HCT116 (cell line): ENCODE measurements around the gene ZBED3. TPM values are rescaled to one million over a fixed set of nuclear protein-coding genes. Genes with fewer than 3 reads are reported as not detected.

ENCODE experiments used
- ATAC-seq: fragments of 200-7000 bp; cut with Tn5 transposase; 2 replicates; pipeline ENCODE4 v1.9.1; 2020; ENCODE audit warnings: mild to moderate bottlenecking, moderate library complexity
- BruUV-seq: library from RNA; stranded (reverse); fragments of 400-500 nt; replicated peaks from 2 replicates; lab custom pipeline; 2021; lab: Mats Ljungman, UMichigan
- CTCF ChIA-PET: fragments of 300-600 bp; sonication (Branson Sonifier 250); formaldehyde crosslinking; loops from one replicate; lab custom pipeline; 2021; ENCODE audit warnings: antibody characterized with exemption; lab: Charles Lee
- POLR2A ChIA-PET: fragments of 300-600, 350-600 bp; sonication (Branson Sonifier 250); formaldehyde crosslinking; loops from one replicate; lab custom pipeline; 2021; ENCODE audit warnings: antibody characterized with exemption; lab: Charles Lee
- RAD21 ChIA-PET, 2 experiments: fragments of 300-600 bp; sonication (Branson Sonifier 250); formaldehyde crosslinking; loops; one replicate each; lab custom pipeline; 2023; ENCODE audit warnings: low total read pairs in 2 of 2; ENCODE audit not compliant: uncharacterized antibody in 2 of 2, unreplicated experiment in 2 of 2, low non-redundant PET in 1 of 2; lab: Charles Lee
- DNase-seq: peaks from one replicate; pipeline ENCODE4 v3.0.0-alpha.2; 2010; ENCODE audit warnings: low read depth, low spot score
- H2AFZ ChIP-seq: fragments of 200-600 bp; shearing (Covaris generic), sonication (generic); 2 replicates; pipeline ENCODE4 v1.6.1; 2017; ENCODE audit warnings: low read depth, mixed run types, mixed read lengths, antibody characterized with exemption, low read length; ENCODE audit not compliant: poor library complexity, severe bottlenecking
- H3K27ac ChIP-seq: 2 replicates; pipeline ENCODE4 v1.5.1; 2012; ENCODE audit warnings: low read depth, low read length
- H3K27me3 ChIP-seq: fragments of 200-600 bp; sonication (generic); 2 replicates; pipeline ENCODE4 v1.6.1; 2016; ENCODE audit warnings: mixed run types, low read length, mixed read lengths; ENCODE audit not compliant: insufficient read depth
- H3K36me3 ChIP-seq, 2 experiments: fragments of 200-500 bp in 1 of 2; fragments of 200-600 bp in 1 of 2; sonication (Bioruptor generic) in 1 of 2; sonication (generic) in 1 of 2; 2 replicates each; pipeline versions ENCODE4 v1.5.1 to v1.6.1; 2014 to 2016; ENCODE audit warnings: low read length in 2 of 2, inconsistent platforms in 1 of 2, mixed read lengths in 1 of 2, mixed run types in 1 of 2; ENCODE audit not compliant: insufficient read depth in 2 of 2, control insufficient read depth in 1 of 2
- H3K4me1 ChIP-seq, 2 experiments: fragments of 200-600 bp in 1 of 2; sonication (generic) in 1 of 2; 2 replicates each; pipeline versions ENCODE4 v1.5.1 to v1.6.1; 2012 to 2017; ENCODE audit warnings: low read length in 2 of 2, inconsistent platforms in 1 of 2, mild to moderate bottlenecking in 1 of 2, mixed read lengths in 1 of 2, mixed run types in 1 of 2, moderate library complexity in 1 of 2; ENCODE audit not compliant: insufficient read depth in 2 of 2, control insufficient read depth in 1 of 2
- H3K4me2 ChIP-seq: fragments of 200-600 bp; sonication (generic); 2 replicates; pipeline ENCODE4 v1.6.1; 2017; ENCODE audit warnings: mixed run types, low read length, mixed read lengths
- H3K4me3 ChIP-seq, 2 experiments: fragments of 200-600 bp in 1 of 2; sonication (generic) in 1 of 2; replicated peaks in 1 of 2; 2 replicates each; pipeline ENCODE4 v1.5.1; 2011 to 2016; ENCODE audit warnings: low read length in 2 of 2, control low read depth in 1 of 2, low read depth in 1 of 2, mild to moderate bottlenecking in 1 of 2, mixed read lengths in 1 of 2, mixed run types in 1 of 2
- H3K79me2 ChIP-seq: fragments of 200-600 bp; sonication (generic); 2 replicates; pipeline ENCODE4 v1.6.1; 2017; ENCODE audit warnings: mild to moderate bottlenecking, mixed run types, low read length, moderate library complexity, mixed read lengths; ENCODE audit not compliant: insufficient read depth
- H3K9ac ChIP-seq: fragments of 200-600 bp; sonication (generic); 2 replicates; pipeline ENCODE4 v1.6.1; 2016; ENCODE audit warnings: low read length, mixed read lengths
- H3K9me2 ChIP-seq: fragments of 200-600 bp; sonication (generic), shearing (Covaris generic); 2 replicates; pipeline ENCODE4 v1.6.1; 2017; ENCODE audit warnings: mixed run types, mild to moderate bottlenecking, moderate library complexity; ENCODE audit not compliant: insufficient read depth
- H3K9me3 ChIP-seq, 2 experiments: fragments of 200-500 bp in 1 of 2; fragments of 200-600 bp in 1 of 2; sonication (Bioruptor generic) in 1 of 2; sonication (generic) in 1 of 2; 2 replicates each; pipeline ENCODE4 v1.6.1; 2014 to 2017; ENCODE audit warnings: low read length in 2 of 2, mixed read lengths in 2 of 2, inconsistent platforms in 1 of 2, low read depth in 1 of 2, mild to moderate bottlenecking in 1 of 2, mixed run types in 1 of 2, moderate library complexity in 1 of 2; ENCODE audit not compliant: control insufficient read depth in 1 of 2, insufficient read depth in 1 of 2
- H4K20me1 ChIP-seq: fragments of 200-600 bp; sonication (generic), shearing (Covaris generic); 2 replicates; pipeline ENCODE4 v1.6.1; 2017; ENCODE audit warnings: mixed run types, mild to moderate bottlenecking, moderate library complexity; ENCODE audit not compliant: insufficient read depth
- JUND ChIP-seq: IDR thresholded peaks from 2 replicates; pipeline ENCODE4 v1.6.1; 2012
- ZFX ChIP-seq: fragments of 450-650 bp; IDR thresholded peaks from 2 replicates; pipeline ENCODE4 v1.6.1; 2017
- ZNF274 ChIP-seq: fragments of 200-500 bp; sonication (Bioruptor generic); IDR thresholded peaks from 2 replicates; pipeline ENCODE4 v1.6.1; 2014; ENCODE audit warnings: mild to moderate bottlenecking, low read depth, low read length, inconsistent platforms
- intact Hi-C: fragments of 100-400 bp; cut with micrococcal nuclease; formaldehyde crosslinking; loops from 2 replicates; pipeline ENCODE4 v1.10.0; 2022
- total RNA-seq: library from RNA; stranded (reverse); gene quantifications from one replicate; pipeline ENCODE4 v1.2.1, GENCODE V29; 2021; ENCODE audit not compliant: unreplicated experiment
- TF ChIP-seq, protein P1 (sequence below): IDR thresholded peaks from 2 replicates; pipeline ENCODE4 v1.6.1; 2011; ENCODE audit warnings: mild to moderate bottlenecking, low read length, moderate library complexity; ENCODE audit not compliant: insufficient replicate concordance; ENCODE audit errors: extremely low read depth
- TF ChIP-seq, protein P2 (sequence below), 3 experiments: fragments of 200-600 bp in 1 of 3; sonication (generic) in 1 of 3; IDR thresholded peaks in 2 of 3; conservative IDR thresholded peaks in 1 of 3; 2 replicates each; pipeline ENCODE4 v1.5.1; 2012 to 2017; ENCODE audit warnings: low read depth in 2 of 3, low read length in 2 of 3, antibody characterized with exemption in 1 of 3, borderline replicate concordance in 1 of 3, control low read depth in 1 of 3, mild to moderate bottlenecking in 1 of 3, mixed read lengths in 1 of 3, mixed run types in 1 of 3, moderate library complexity in 1 of 3; ENCODE audit not compliant: insufficient read depth in 1 of 3

Gene ZBED3
- total RNA-seq, 1 experiment from 2014 or later, result 12.7 TPM

DNA sequence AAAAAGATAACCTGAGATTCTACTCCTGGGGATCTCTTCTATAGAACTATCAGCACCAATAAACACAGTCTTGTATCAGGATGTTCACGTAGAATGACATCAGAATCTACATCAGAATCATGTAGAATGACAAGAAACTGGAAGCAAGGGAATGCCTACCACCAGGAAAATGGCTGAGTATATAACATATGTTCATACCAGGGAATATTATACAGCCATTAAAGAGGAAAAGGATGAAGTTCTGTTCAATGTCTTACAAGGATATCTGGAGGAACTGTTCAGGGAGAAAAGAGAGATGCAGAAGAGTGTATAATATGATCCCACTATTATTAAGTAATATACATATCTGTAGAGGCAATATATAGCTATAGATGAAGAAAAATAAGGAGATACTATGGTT, 4.8 kb downstream of the ZBED3 start:
- Histone ChIP-seq H3K9ac (no peak overlapping the region), H3K4me1 (peaks cover 0 to 10% of the 10 kb centered on the region in 2 experiments; a peak in 2 of 4 replicates), H3K9me2 (no peaks in the 10 kb centered on the region), H3K27me3 (no peaks in the 10 kb centered on the region), H3K79me2 (peaks cover 8% of the 10 kb centered on the region; the same call in 1 of the 2 replicates), H2AFZ (no peak overlapping the region), H3K9me3 (no peaks in the 10 kb centered on the region), H3K4me2 (no peak overlapping the region), H3K27ac (no peak overlapping the region), H3K36me3 (no peaks in the 10 kb centered on the region), H3K4me3 (no peak overlapping the region), H4K20me1 (no peaks in the 10 kb centered on the region)
- no peak for ATAC-seq
- ChIA-PET POLR2A (no interaction called here), CTCF (no interaction called here), RAD21 (no interaction called here)
- no peak for DNase-seq
- TF ChIP-seq ZNF274 (no peak), JUND (no peak), ZFX (no peak)
- TF ChIP-seq, protein P1, sequence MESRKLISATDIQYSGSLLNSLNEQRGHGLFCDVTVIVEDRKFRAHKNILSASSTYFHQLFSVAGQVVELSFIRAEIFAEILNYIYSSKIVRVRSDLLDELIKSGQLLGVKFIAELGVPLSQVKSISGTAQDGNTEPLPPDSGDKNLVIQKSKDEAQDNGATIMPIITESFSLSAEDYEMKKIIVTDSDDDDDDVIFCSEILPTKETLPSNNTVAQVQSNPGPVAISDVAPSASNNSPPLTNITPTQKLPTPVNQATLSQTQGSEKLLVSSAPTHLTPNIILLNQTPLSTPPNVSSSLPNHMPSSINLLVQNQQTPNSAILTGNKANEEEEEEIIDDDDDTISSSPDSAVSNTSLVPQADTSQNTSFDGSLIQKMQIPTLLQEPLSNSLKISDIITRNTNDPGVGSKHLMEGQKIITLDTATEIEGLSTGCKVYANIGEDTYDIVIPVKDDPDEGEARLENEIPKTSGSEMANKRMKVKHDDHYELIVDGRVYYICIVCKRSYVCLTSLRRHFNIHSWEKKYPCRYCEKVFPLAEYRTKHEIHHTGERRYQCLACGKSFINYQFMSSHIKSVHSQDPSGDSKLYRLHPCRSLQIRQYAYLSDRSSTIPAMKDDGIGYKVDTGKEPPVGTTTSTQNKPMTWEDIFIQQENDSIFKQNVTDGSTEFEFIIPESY, result no peak
- TF ChIP-seq, protein P2, sequence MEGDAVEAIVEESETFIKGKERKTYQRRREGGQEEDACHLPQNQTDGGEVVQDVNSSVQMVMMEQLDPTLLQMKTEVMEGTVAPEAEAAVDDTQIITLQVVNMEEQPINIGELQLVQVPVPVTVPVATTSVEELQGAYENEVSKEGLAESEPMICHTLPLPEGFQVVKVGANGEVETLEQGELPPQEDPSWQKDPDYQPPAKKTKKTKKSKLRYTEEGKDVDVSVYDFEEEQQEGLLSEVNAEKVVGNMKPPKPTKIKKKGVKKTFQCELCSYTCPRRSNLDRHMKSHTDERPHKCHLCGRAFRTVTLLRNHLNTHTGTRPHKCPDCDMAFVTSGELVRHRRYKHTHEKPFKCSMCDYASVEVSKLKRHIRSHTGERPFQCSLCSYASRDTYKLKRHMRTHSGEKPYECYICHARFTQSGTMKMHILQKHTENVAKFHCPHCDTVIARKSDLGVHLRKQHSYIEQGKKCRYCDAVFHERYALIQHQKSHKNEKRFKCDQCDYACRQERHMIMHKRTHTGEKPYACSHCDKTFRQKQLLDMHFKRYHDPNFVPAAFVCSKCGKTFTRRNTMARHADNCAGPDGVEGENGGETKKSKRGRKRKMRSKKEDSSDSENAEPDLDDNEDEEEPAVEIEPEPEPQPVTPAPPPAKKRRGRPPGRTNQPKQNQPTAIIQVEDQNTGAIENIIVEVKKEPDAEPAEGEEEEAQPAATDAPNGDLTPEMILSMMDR (IDR thresholded peaks at IDR 0.05 in 2 of 3, conservative IDR thresholded peaks at IDR 0.05 in 1 of 3; ENCODE audit: borderline replicate concordance in 1 of 3, insufficient read depth in 1 of 3, low read depth in 2 of 3, low read length in 2 of 3), result no peak
- no TSS peak for BruUV-seq
- intact Hi-C loops, result no loop called here
